GM12892 (cell line): Measurements from ENCODE around the gene KLHL3.

Experiments
- POLR2A ChIP-seq: IDR thresholded peaks from 2 replicates; pipeline ENCODE4 v1.6.1; 2011; ENCODE audit warnings: low read depth, low read length, control low read depth
- POLR2AphosphoS5 ChIP-seq: IDR thresholded peaks from 2 replicates; pipeline ENCODE4 v1.6.1; 2011; ENCODE audit warnings: low read depth, low read length, control low read depth

DNA sequence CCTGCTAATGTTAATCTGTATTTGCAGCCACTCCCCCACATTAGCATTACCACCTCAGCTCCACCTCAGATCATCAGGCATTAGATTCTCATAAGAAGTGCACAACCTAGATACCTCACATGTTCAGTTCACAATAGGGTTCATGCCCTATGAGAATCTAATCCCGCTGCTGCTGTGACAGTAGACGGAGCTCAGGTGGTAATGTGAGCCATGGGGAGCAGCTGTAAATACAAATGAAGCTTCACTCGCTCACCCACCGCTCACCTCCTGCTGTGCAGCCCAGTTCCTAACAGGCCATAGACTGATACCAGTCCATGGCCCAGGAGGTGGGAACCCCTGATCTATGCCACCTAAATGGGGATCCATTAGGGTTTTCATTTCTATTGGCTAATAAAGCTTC is 24.4 kb upstream of the KLHL3 start:
- no peak for TF ChIP-seq POLR2A
- TF ChIP-seq POLR2AphosphoS5 = no peak
